ENCODE results near the gene LBH.

Gene LBH

GRCh38 chr2:30252723-30253701, 21.7 kb downstream of the LBH start:
- DNase-seq (ENCODE audit: insufficient read length, low spot score): no peak
- no peak for FAIRE-seq
- TF ChIP-seq PAX5 (IDR thresholded peaks at IDR 0.05; ENCODE audit: insufficient read depth, low read length, severe bottlenecking): no peak
- no peak for TF ChIP-seq POU2F2 (IDR thresholded peaks at IDR 0.05; ENCODE audit: low read depth, low read length)
- TF ChIP-seq TAF1 (IDR thresholded peaks at IDR 0.05; ENCODE audit: low read depth, low read length): no peak
- no peak for TF ChIP-seq POLR2A (IDR thresholded peaks at IDR 0.05; ENCODE audit: low read depth, low read length)
- TF ChIP-seq SPI1 (IDR thresholded peaks at IDR 0.05; ENCODE audit: low read depth, low read length): no peak
- no peak for TF ChIP-seq POLR2AphosphoS5 (IDR thresholded peaks at IDR 0.05; ENCODE audit: low read depth, low read length)

DNA sequence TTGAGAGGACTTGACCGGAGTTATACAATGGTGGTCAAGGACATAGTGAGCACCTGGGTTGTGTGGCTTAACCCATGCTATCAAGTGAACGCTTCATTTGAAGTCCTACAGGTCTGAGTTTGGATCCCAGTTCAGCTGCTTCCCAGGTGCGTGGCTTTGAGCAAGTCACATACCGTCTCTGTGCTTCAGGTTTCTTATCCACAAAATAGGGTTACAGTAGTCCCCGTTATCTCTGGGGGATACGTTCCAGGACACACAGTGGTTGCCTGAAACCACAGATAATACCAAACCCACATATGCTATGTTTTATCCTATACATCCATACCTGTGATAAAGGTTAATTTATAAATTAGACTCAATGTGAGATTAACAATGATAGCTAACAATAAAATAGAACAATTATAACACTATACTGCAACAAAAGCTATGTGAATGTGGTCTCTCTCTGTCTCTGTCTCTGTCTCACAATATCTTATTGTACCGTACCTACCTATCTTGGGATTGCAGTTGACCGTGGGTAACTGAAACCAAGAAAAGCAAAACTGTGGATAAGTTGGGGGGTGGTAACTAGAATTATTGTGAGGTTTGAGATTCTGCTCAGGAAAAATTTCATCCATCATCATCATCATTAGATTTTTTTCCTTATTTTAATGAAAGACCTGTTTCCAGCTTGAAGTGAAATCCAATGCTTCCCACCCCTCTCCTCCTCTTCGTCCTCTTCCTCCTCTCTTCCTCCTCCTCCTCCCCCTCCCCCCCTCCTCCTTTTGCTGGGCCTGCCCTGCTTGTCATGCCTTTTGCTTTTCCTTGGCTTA, 22.7 kb downstream of the LBH start:
- no peak for FAIRE-seq
- no peak for DNase-seq (ENCODE audit: insufficient read length, low spot score)
- TF ChIP-seq POLR2AphosphoS5 (IDR thresholded peaks at IDR 0.05; ENCODE audit: low read depth, low read length) (no peak), POU2F2 (IDR thresholded peaks at IDR 0.05; ENCODE audit: low read depth, low read length) (no peak), PAX5 (IDR thresholded peaks at IDR 0.05; ENCODE audit: insufficient read depth, low read length, severe bottlenecking) (no peak), POLR2A (IDR thresholded peaks at IDR 0.05; ENCODE audit: low read depth, low read length) (no peak), SPI1 (IDR thresholded peaks at IDR 0.05; ENCODE audit: low read depth, low read length) (no peak), TAF1 (IDR thresholded peaks at IDR 0.05; ENCODE audit: low read depth, low read length) (no peak)

- no peak for FAIRE-seq
- no peak for TF ChIP-seq POLR2AphosphoS5 (IDR thresholded peaks at IDR 0.05; ENCODE audit: low read depth, low read length)
- TF ChIP-seq SPI1 (IDR thresholded peaks at IDR 0.05; ENCODE audit: low read depth, low read length): no peak
- no peak for TF ChIP-seq TAF1 (IDR thresholded peaks at IDR 0.05; ENCODE audit: low read depth, low read length)
- no peak for DNase-seq (ENCODE audit: insufficient read length, low spot score)
Measured at GRCh38 chr2:30254685-30255001, 23.3 kb downstream of the LBH start.

GRCh38 chr2:30255026-30255425, 23.7 kb downstream of the LBH start:
- no peak for TF ChIP-seq TAF1 (IDR thresholded peaks at IDR 0.05; ENCODE audit: low read depth, low read length)
- TF ChIP-seq POLR2A (IDR thresholded peaks at IDR 0.05; ENCODE audit: low read depth, low read length): no peak
- no peak for FAIRE-seq
- no peak for DNase-seq (ENCODE audit: insufficient read length, low spot score)

DNA sequence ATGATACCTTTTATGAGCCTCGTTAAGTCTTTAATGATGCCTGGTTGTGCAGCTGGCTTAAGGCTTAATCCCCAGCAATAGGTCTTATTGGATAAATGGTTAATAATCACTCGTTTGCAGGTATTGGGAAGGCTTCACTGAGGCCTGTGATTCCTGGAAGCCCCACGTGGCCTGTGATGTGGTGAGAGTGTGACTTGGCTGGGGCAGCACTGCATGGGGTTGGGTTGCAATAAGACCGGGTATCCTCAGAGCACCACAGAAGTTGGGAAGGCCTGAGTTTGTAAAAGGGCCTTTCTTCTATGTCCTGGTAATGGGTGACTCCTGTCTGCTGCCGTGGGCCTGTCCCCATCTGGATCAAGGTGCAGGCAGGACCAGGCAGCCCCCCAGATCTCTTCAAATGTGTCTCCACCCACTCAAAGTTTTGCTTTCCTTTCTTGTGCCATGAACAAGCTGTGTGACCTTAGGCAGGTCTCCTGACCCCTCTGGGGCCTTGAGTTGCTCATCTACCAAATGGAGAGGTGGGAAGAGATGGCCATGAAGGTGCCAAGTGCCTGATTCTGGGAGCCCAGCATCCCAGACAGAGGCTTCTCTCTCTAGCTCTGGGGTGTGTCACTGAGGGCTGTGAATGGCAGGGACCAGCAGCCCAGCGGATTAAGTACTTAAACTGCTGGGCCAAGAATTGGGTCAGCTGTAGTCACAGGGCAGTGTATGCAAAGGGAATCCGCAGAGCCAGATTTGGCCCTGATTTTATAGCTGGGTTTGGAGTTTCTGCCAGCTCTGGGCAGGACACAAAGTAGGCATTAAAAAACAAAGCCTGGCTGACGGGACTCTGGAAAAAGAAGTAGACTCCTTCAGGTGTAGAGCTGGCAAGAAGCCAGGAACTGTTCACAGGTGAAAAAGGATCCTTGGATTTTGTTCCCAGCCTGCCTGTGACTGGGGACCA, 24.4 kb downstream of the LBH start:
- DNase-seq (ENCODE audit: insufficient read length, low spot score) (no peak), FAIRE-seq (no peak)
- no peak for TF ChIP-seq SPI1 (IDR thresholded peaks at IDR 0.05; ENCODE audit: low read depth, low read length)
- no peak for TF ChIP-seq PAX5 (IDR thresholded peaks at IDR 0.05; ENCODE audit: insufficient read depth, low read length, severe bottlenecking)
- TF ChIP-seq POU2F2 (IDR thresholded peaks at IDR 0.05; ENCODE audit: low read depth, low read length): no peak
- TF ChIP-seq POLR2A (IDR thresholded peaks at IDR 0.05; ENCODE audit: low read depth, low read length): no peak
- TF ChIP-seq POLR2AphosphoS5 (IDR thresholded peaks at IDR 0.05; ENCODE audit: low read depth, low read length): no peak
- no peak for TF ChIP-seq TAF1 (IDR thresholded peaks at IDR 0.05; ENCODE audit: low read depth, low read length)

DNA sequence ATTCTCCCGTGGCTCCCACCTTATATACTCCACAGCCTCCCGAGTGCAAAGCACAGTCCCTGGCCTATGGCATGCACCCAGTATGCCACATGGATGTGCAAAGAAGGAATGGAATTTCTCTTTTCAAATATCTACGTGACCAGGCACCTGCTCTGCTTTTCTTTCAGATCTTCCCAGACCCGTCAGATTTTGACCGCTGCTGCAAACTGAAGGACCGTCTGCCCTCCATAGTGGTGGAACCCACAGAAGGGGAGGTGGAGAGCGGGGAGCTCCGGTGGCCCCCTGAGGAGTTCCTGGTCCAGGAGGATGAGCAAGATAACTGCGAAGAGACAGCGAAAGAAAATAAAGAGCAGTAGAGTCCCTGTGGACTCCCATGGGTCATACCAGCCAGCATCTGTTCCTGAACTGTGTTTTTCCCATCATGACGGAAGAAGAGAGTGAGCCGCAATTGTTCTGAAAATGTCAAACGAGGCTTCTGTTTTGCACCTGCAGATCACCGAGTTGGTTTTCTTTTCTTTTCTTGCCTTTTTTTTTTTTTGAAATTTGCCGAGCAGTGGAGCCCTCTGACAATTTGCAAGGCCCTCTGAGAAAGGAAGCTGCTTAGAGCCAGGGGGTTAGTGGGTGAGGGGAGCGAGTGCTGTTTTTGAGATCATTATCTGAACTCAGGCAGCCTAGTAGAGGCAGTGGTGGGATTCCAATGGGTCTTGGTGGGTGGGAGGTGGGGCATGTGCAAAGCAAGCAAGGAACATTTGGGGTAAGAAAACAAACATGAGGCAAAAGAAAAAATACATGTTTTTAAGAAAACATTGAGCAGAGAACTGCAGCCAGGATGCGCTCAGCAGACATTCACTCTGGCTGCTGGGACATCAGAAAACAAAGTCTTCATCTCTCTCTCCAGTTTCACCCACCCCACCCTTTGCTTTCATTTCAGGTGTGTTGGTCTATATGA, 26.2 kb downstream of the LBH start:
- DNase-seq (ENCODE audit: insufficient read length, low spot score) (no peak), FAIRE-seq (no peak)
- TF ChIP-seq POLR2A (IDR thresholded peaks at IDR 0.05; ENCODE audit: low read depth, low read length) (no peak), POLR2AphosphoS5 (IDR thresholded peaks at IDR 0.05; ENCODE audit: low read depth, low read length) (no peak), SPI1 (IDR thresholded peaks at IDR 0.05; ENCODE audit: low read depth, low read length) (no peak), POU2F2 (IDR thresholded peaks at IDR 0.05; ENCODE audit: low read depth, low read length) (no peak), TAF1 (IDR thresholded peaks at IDR 0.05; ENCODE audit: low read depth, low read length) (no peak), PAX5 (IDR thresholded peaks at IDR 0.05; ENCODE audit: insufficient read depth, low read length, severe bottlenecking) (no peak)

- DNase-seq (ENCODE audit: insufficient read length, low spot score) (no peak), FAIRE-seq (no peak)
- TF ChIP-seq POLR2AphosphoS5 (IDR thresholded peaks at IDR 0.05; ENCODE audit: low read depth, low read length) (no peak), TAF1 (IDR thresholded peaks at IDR 0.05; ENCODE audit: low read depth, low read length) (no peak), PAX5 (IDR thresholded peaks at IDR 0.05; ENCODE audit: insufficient read depth, low read length, severe bottlenecking) (no peak), POU2F2 (IDR thresholded peaks at IDR 0.05; ENCODE audit: low read depth, low read length) (no peak), SPI1 (IDR thresholded peaks at IDR 0.05; ENCODE audit: low read depth, low read length) (no peak), POLR2A (IDR thresholded peaks at IDR 0.05; ENCODE audit: low read depth, low read length) (no peak)
Measured at GRCh38 chr2:30259071-30259470, 27.7 kb downstream of the LBH start.

Data from GM12891 (cell line).